Measurements from ENCODE around the gene N4BP2L2. TPM values are rescaled to one million over a fixed set of nuclear protein-coding genes. Genes with fewer than 3 reads are reported as not detected.

The N4BP2L2 gene
- total and polyA plus RNA-seq, 2 of the 13 experiments (the other 11 are each of a cell fraction or from before 2014, with no cell fraction given) = 58.9 to 81.2 TPM

DNA sequence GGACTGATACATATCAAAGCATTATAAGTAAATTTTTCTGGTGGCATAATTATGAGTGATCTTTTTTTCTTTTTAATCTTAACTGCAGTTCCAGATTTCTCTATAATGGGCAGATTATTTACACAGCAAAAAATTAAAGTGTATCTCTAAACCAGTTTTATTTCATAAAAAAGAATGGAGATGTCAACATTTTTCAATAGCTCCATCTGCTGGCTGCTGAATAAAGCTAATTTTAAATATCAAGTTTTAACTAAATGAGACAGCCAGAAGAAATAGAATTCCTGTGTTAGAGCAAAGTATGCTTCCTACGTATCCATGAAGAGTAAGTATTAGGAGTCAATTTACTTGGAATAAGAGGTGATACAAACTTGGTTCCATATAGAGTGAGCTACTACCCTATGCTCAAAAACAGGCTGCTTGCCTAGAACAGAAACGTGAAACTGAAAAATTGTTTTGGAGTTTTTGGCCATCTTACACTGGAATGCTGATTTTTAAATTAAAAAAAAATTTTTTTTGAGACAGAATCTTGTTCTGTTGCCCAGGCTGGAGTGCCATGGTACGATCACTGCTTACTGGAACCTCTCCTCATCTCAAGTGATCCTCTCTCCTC is 42.7 kb upstream of the N4BP2L2 start (continued):
- TF ChIP-seq CBX1 (IDR thresholded peaks at IDR 0.05; ENCODE audit: low read depth) = no peak
- no peak for TF ChIP-seq ZNF431 (CRISPR knock-in tag; IDR thresholded peaks at IDR 0.05; ENCODE audit: borderline replicate concordance, low read depth)

- CTCF ChIA-PET (ENCODE audit: low intra/inter-chr PET ratio, low total read pairs) = no interaction called here
- no peak overlapping the region for H3K27ac ChIP-seq (ENCODE audit: extremely low read length, insufficient read depth, low read length)
- H4K20me1 ChIP-seq (ENCODE audit: insufficient read depth, low read length) = no peaks in the 10 kb centered on the region
- POLR2A ChIA-PET = interaction anchor here (0.8 kb wide), 1 partner anchor 9 kb away, joined by 3 read pairs; the partner anchor contains the start of gene PDS5B
- no peak overlapping the region for H2AFZ ChIP-seq (ENCODE audit: low read length)
- in situ Hi-C loops (cut with HindIII; ENCODE audit: extremely low pct_ligation_motif_present, low pct_unique_long_range_greater_than_20kb) (loop anchor here (25.0 kb wide), 1 partner anchor 960 kb away; no protein-coding TSS in a partner anchor), intact Hi-C loops (cut with micrococcal nuclease; ENCODE audit: unreplicated experiment) (no loop called here)
- no peak overlapping the region for H3K4me2 ChIP-seq (ENCODE audit: low read depth, low read length)
- FAIRE-seq (no peak), ATAC-seq (no peak), DNase-seq (ENCODE audit: low spot score) (no peak)
- H3K4me3 ChIP-seq (replicated peaks in 1 of 3; ENCODE audit: insufficient read depth in 1 of 3, low read depth in 2 of 3, low read length in 3 of 3) = no peak overlapping the region
- H3K9me3 ChIP-seq (ENCODE audit: low read length) = peaks cover 23% of the 10 kb centered on the region
- no peaks in the 10 kb centered on the region for H3K79me2 ChIP-seq (ENCODE audit: insufficient read depth, low read length)
- H3K27me3 ChIP-seq (ENCODE audit: control insufficient read depth in 1 of 2, insufficient read depth in 2 of 2, low read length in 2 of 2) = no peaks in the 10 kb centered on the region
- BruUV-seq (replicated peaks) = no TSS peak
- H3K4me1 ChIP-seq (ENCODE audit: insufficient read depth, low read length) = no peaks in the 10 kb centered on the region; the same call in 1 of the 2 replicates
- 93% methylated on average over 3 of the region's 3 CpGs for WGBS (ENCODE audit: low lambda C conversion rate)
- H3K9ac ChIP-seq (ENCODE audit: insufficient read depth, low read depth, low read length) = no peak overlapping the region
- no peaks in the 10 kb centered on the region for H3K36me3 ChIP-seq (replicated peaks in 1 of 2; ENCODE audit: control insufficient read depth in 1 of 2, insufficient read depth in 2 of 2, low read length in 2 of 2)
- TF ChIP-seq ZNF574 (CRISPR knock-in tag; IDR thresholded peaks at IDR 0.05) (no peak), XBP1 (CRISPR knock-in tag; IDR thresholded peaks at IDR 0.05) (no peak), SAFB2 (CRISPR knock-in tag; IDR thresholded peaks at IDR 0.05; ENCODE audit: borderline replicate concordance, low read depth) (no peak), ZMYM3 (CRISPR knock-in tag; IDR thresholded peaks at IDR 0.05) (no peak), ZHX1 (CRISPR knock-in tag; IDR thresholded peaks at IDR 0.05; ENCODE audit: low read depth) (no peak), ATF7-NPFF (CRISPR knock-in tag; IDR thresholded peaks at IDR 0.05; ENCODE audit: low read depth) (no peak), ZNF121 (CRISPR knock-in tag; IDR thresholded peaks at IDR 0.05) (no peak), ZBTB2 (CRISPR knock-in tag; IDR thresholded peaks at IDR 0.05; ENCODE audit: low read depth) (no peak)
- TF ChIP-seq, protein P1, sequence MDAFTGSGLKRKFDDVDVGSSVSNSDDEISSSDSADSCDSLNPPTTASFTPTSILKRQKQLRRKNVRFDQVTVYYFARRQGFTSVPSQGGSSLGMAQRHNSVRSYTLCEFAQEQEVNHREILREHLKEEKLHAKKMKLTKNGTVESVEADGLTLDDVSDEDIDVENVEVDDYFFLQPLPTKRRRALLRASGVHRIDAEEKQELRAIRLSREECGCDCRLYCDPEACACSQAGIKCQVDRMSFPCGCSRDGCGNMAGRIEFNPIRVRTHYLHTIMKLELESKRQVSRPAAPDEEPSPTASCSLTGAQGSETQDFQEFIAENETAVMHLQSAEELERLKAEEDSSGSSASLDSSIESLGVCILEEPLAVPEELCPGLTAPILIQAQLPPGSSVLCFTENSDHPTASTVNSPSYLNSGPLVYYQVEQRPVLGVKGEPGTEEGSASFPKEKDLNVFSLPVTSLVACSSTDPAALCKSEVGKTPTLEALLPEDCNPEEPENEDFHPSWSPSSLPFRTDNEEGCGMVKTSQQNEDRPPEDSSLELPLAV (CRISPR knock-in tag; conservative IDR thresholded peaks at IDR 0.05; ENCODE audit: low read depth) = no peak
Observed at GRCh38 chr13:32577032-32577431, 38.4 kb upstream of the N4BP2L2 start.
